IMR-90 (cell line): ENCODE measurements around the gene GRID1. TPM values are rescaled to one million over a fixed set of nuclear protein-coding genes. Genes with fewer than 3 reads are reported as not detected.

Experiments
- ATAC-seq: fragments of 200-7000 bp; cut with Tn5 transposase; 2 replicates; pipeline ENCODE4 v1.9.1; 2020; ENCODE audit warnings: low read depth, mild to moderate bottlenecking, moderate library complexity
- BruUV-seq: library from RNA; stranded (reverse); fragments of 400-500 nt; replicated peaks from 2 replicates; lab custom pipeline; 2021; lab: Mats Ljungman, UMichigan
- CTCF ChIA-PET: fragments of 300-600 bp; formaldehyde crosslinking; extraction: SDS; loops from one replicate; lab custom pipeline; 2021; ENCODE audit warnings: antibody characterized with exemption; lab: Yijun Ruan, JAX
- POLR2A ChIA-PET: fragments of 300-600 bp; sonication (Branson Sonifier 250); formaldehyde crosslinking; loops from one replicate; lab custom pipeline; 2022; ENCODE audit warnings: antibody characterized with exemption; ENCODE audit not compliant: unreplicated experiment; lab: Charles Lee
- DNase-seq: peaks from one replicate; pipeline ENCODE4 v3.0.0; 2013
- H2AFZ ChIP-seq: replicated peaks from 2 replicates; pipeline ENCODE3; 2013; ENCODE audit warnings: low read length, mild to moderate bottlenecking; ENCODE audit not compliant: poor library complexity
- H2AK5ac ChIP-seq: 2 replicates; pipeline ENCODE4 v1.6.1; 2013; ENCODE audit warnings: low read depth, low read length, inconsistent platforms
- H2AK9ac ChIP-seq: replicated peaks from 2 replicates; pipeline ENCODE3; 2013; ENCODE audit warnings: mild to moderate bottlenecking, low read depth, low read length, moderate library complexity; ENCODE audit not compliant: poor library complexity
- H2BK120ac ChIP-seq: 2 replicates; pipeline ENCODE4 v1.6.1; 2013; ENCODE audit warnings: low read depth, low read length, inconsistent platforms
- H2BK15ac ChIP-seq: 3 replicates; pipeline ENCODE4 v1.6.1; 2013; ENCODE audit warnings: low read depth, low read length, inconsistent platforms
- H2BK20ac ChIP-seq: 2 replicates; pipeline ENCODE4 v1.6.1; 2013; ENCODE audit warnings: low read depth, mild to moderate bottlenecking, inconsistent platforms, low read length, moderate library complexity
- H2BK5ac ChIP-seq: 2 replicates; pipeline ENCODE4 v1.6.1; 2013; ENCODE audit warnings: mild to moderate bottlenecking, low read depth, low read length, inconsistent platforms; ENCODE audit not compliant: poor library complexity, severe bottlenecking
- H3K14ac ChIP-seq: replicated peaks from 2 replicates; pipeline ENCODE4 v1.6.1; 2013; ENCODE audit warnings: low read depth, low read length, inconsistent platforms
- H3K18ac ChIP-seq: 2 replicates; pipeline ENCODE4 v1.6.1; 2013; ENCODE audit warnings: low read depth, low read length, control low read depth
- H3K23ac ChIP-seq: 2 replicates; pipeline ENCODE4 v1.6.1; 2013; ENCODE audit warnings: low read depth, low read length, inconsistent platforms
- H3K27ac ChIP-seq: 2 replicates; pipeline ENCODE4 v1.5.1; 2013; ENCODE audit warnings: mild to moderate bottlenecking, control low read depth, low read length; ENCODE audit not compliant: insufficient read depth
- H3K27me3 ChIP-seq: 2 replicates; pipeline ENCODE4 v1.6.1; 2013; ENCODE audit warnings: low read length; ENCODE audit not compliant: control insufficient read depth, insufficient read depth
- H3K36me3 ChIP-seq: 2 replicates; pipeline ENCODE4 v1.6.1; 2013; ENCODE audit warnings: low read length, mixed read lengths; ENCODE audit not compliant: control insufficient read depth, insufficient read depth
- H3K4ac ChIP-seq: 2 replicates; pipeline ENCODE4 v1.6.1; 2013; ENCODE audit warnings: low read depth, low read length, inconsistent platforms
- H3K4me1 ChIP-seq: 2 replicates; pipeline ENCODE4 v1.6.1; 2013; ENCODE audit warnings: low read length, mixed read lengths; ENCODE audit not compliant: control insufficient read depth, insufficient read depth
- H3K4me2 ChIP-seq: 2 replicates; pipeline ENCODE4 v1.6.1; 2013; ENCODE audit warnings: low read depth, mild to moderate bottlenecking, control low read depth, low read length, moderate library complexity
- H3K4me3 ChIP-seq: 2 replicates; pipeline ENCODE4 v1.5.1; 2013; ENCODE audit warnings: low read depth, mild to moderate bottlenecking, control low read depth, low read length, moderate library complexity; ENCODE audit not compliant: insufficient read depth
- H3K56ac ChIP-seq: 2 replicates; pipeline ENCODE4 v1.6.1; 2013; ENCODE audit warnings: low read length, inconsistent platforms; ENCODE audit not compliant: insufficient read depth; ENCODE audit errors: extremely low read depth
- H3K79me1 ChIP-seq, 2 experiments: 2 replicates each; pipeline ENCODE4 v1.6.1; 2013; ENCODE audit warnings: low read length in 2 of 2, inconsistent platforms in 1 of 2, low read depth in 1 of 2
- H3K9ac ChIP-seq: 2 replicates; pipeline ENCODE4 v1.6.1; 2013; ENCODE audit warnings: low read depth, low read length, control low read depth
- H3K9me1 ChIP-seq: 2 replicates; pipeline ENCODE4 v1.6.1; 2013; ENCODE audit warnings: low read length, inconsistent platforms; ENCODE audit not compliant: insufficient read depth
- H3K9me3 ChIP-seq: 2 replicates; pipeline ENCODE4 v1.6.1; 2013; ENCODE audit warnings: low read length; ENCODE audit not compliant: control insufficient read depth, insufficient read depth
- H4K20me1 ChIP-seq: 2 replicates; pipeline ENCODE4 v1.6.1; 2013; ENCODE audit warnings: low read length, inconsistent platforms; ENCODE audit not compliant: insufficient read depth
- H4K5ac ChIP-seq: 2 replicates; pipeline ENCODE4 v1.6.1; 2013; ENCODE audit warnings: mild to moderate bottlenecking, low read depth, low read length, control low read depth
- H4K8ac ChIP-seq, 2 experiments: 2 replicates each; pipeline ENCODE4 v1.6.1; 2013; ENCODE audit warnings: low read depth in 2 of 2, low read length in 2 of 2, control low read depth in 1 of 2, inconsistent platforms in 1 of 2
- H4K91ac ChIP-seq: 2 replicates; pipeline ENCODE4 v1.6.1; 2013; ENCODE audit warnings: low read depth, low read length, inconsistent platforms; ENCODE audit not compliant: insufficient read depth
- CEBPB ChIP-seq: IDR thresholded peaks from 2 replicates; pipeline ENCODE4 v1.6.1; 2012; ENCODE audit warnings: low read depth, low read length, improper control_type of control experiment
- MAZ ChIP-seq: IDR thresholded peaks from 2 replicates; pipeline ENCODE4 v1.6.1; 2012; ENCODE audit warnings: low read depth, mild to moderate bottlenecking, low read length, improper control_type of control experiment, moderate library complexity, borderline replicate concordance
- MXI1 ChIP-seq: IDR thresholded peaks from 2 replicates; pipeline ENCODE4 v1.6.1; 2012; ENCODE audit warnings: low read depth, mild to moderate bottlenecking, low read length, moderate library complexity, borderline replicate concordance
- RCOR1 ChIP-seq: IDR thresholded peaks from 2 replicates; pipeline ENCODE4 v1.6.1; 2012; ENCODE audit warnings: mild to moderate bottlenecking, low read length, improper control_type of control experiment; ENCODE audit not compliant: insufficient replicate concordance
- SMC3 ChIP-seq: fragments of 150-350 bp; IDR thresholded peaks from 2 replicates; pipeline ENCODE4 v1.6.1; 2016; ENCODE audit warnings: low read depth, mild to moderate bottlenecking, antibody characterized with exemption, low read length, moderate library complexity
- WGBS, 2 experiments: methylation state at CpG; one replicate each; pipeline versions ENCODE4 v1.1.5 to v1.1.7; 2013; ENCODE audit warnings: missing lambda C conversion rate in 2 of 2; ENCODE audit not compliant: insufficient read length in 1 of 2; ENCODE audit errors: extremely low coverage in 2 of 2; 5-methylcytosine and 5-hydroxymethylcytosine counted together
- dilution Hi-C: fragments of 300-500 bp; cut with HindIII; formaldehyde crosslinking; loops from one replicate; pipeline ENCODE4 v1.14.3; 2018; ENCODE audit warnings: low sequenced_read_pairs; ENCODE audit not compliant: unreplicated experiment
- in situ Hi-C: fragments of 300-500 bp; cut with MboI; formaldehyde crosslinking; loops from 3 replicates; pipeline ENCODE4 v1.14.3; 2019; ENCODE audit warnings: low sequenced_read_pairs, inconsistent platforms, mixed read lengths
- intact Hi-C: fragments of 100-400 bp; cut with micrococcal nuclease; formaldehyde crosslinking; loops from 2 replicates; pipeline ENCODE4 v1.10.0; 2022
- polyA plus RNA-seq, 3 experiments: library from polyadenylated mRNA; depleted of rRNA; stranded (reverse); fragments of >200 nt; gene quantifications; 2 replicates each; pipeline ENCODE4 v1.2.3, GENCODE V29; 2012; ENCODE audit warnings: low replicate concordance in 1 of 3
- total RNA-seq: library from RNA; depleted of rRNA; stranded (reverse); fragments of >200 nt; gene quantifications from 2 replicates; pipeline ENCODE4 v1.2.3, GENCODE V29; 2012
- TF ChIP-seq, protein P1 (sequence below): conservative IDR thresholded peaks from 2 replicates; pipeline ENCODE4 v1.5.1; 2012; ENCODE audit warnings: mild to moderate bottlenecking, low read depth, low read length, improper control_type of control experiment

Gene GRID1
- total and polyA plus RNA-seq, 2 of the 4 experiments (the other 2 are of a cell fraction): not detected

- Histone ChIP-seq H3K56ac (no peak overlapping the region), H4K5ac (no peak overlapping the region), H2BK120ac (no peak overlapping the region), H3K9me3 (no peaks in the 10 kb centered on the region), H3K4me2 (no peak overlapping the region), H3K27ac (no peak overlapping the region), H4K8ac (no peak overlapping the region), H2BK15ac (no peak overlapping the region), H3K9ac (no peak overlapping the region), H3K9me1 (no peaks in the 10 kb centered on the region), H2AFZ (no peak overlapping the region), H3K14ac (no peak overlapping the region), H3K79me1 (no peaks in the 10 kb centered on the region), H2AK9ac (no peak overlapping the region), H3K4me1 (no peaks in the 10 kb centered on the region), H3K4ac (no peak overlapping the region), H4K20me1 (no peaks in the 10 kb centered on the region), H4K91ac (no peak overlapping the region), H3K18ac (no peak overlapping the region), H3K36me3 (no peaks in the 10 kb centered on the region), H2BK5ac (no peak overlapping the region), H3K23ac (no peak overlapping the region), H2AK5ac (no peak overlapping the region), H2BK20ac (no peak overlapping the region), H3K4me3 (no peak overlapping the region), H3K27me3 (no peaks in the 10 kb centered on the region)
- POLR2A ChIA-PET: no interaction called here
- in situ Hi-C loops: loop anchor here (25.0 kb wide), 1 partner anchor 397 kb away; no protein-coding TSS in a partner anchor
- DNase-seq (no peak), ATAC-seq (no peak)
- TF ChIP-seq CEBPB: no peak
- no peak for TF ChIP-seq MXI1
- TF ChIP-seq, protein P1, sequence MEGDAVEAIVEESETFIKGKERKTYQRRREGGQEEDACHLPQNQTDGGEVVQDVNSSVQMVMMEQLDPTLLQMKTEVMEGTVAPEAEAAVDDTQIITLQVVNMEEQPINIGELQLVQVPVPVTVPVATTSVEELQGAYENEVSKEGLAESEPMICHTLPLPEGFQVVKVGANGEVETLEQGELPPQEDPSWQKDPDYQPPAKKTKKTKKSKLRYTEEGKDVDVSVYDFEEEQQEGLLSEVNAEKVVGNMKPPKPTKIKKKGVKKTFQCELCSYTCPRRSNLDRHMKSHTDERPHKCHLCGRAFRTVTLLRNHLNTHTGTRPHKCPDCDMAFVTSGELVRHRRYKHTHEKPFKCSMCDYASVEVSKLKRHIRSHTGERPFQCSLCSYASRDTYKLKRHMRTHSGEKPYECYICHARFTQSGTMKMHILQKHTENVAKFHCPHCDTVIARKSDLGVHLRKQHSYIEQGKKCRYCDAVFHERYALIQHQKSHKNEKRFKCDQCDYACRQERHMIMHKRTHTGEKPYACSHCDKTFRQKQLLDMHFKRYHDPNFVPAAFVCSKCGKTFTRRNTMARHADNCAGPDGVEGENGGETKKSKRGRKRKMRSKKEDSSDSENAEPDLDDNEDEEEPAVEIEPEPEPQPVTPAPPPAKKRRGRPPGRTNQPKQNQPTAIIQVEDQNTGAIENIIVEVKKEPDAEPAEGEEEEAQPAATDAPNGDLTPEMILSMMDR: no peak
- TF ChIP-seq RCOR1: no peak
- TF ChIP-seq SMC3: no peak
- no peak for TF ChIP-seq MAZ
- no TSS peak for BruUV-seq
- CTCF ChIA-PET: no interaction called here
- intact Hi-C loops: no loop called here
- WGBS, 2 experiments: no CpG with 5 or more reads among the region's 2 CpGs
- dilution Hi-C loops: no loop called here
Observed at GRCh38 chr10:86190291-86190690, 176.3 kb downstream of the GRID1 start.
